Measurements from ENCODE around the gene CHN2.
"Not testable (repeated sequence)": the region's sequence is repeated elsewhere in the genome, so short reads cannot be mapped to it uniquely, and the experiment has no call there.

The CHN2 gene

DNA sequence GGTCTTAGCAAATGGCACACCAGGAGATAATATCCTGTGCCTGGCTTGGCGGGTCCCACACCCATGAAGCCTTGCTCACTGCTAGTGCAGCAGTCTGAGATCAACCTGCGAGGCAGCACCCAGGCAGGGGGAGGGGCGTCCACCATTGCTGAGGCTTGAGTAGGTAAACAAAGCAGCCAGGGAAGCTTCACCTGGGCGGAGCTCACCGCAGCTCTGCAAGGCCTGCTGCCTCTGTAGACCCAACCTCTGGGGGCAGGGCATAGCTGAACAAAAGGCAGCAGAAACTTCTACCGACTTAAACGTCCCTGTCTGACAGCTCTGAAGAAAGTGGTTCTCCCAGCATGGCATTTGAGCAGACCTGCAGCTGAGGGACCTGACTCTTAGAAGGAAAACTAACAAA, 334.0 kb downstream of the CHN2 start:
- not testable (repeated sequence) for H3K36me3 Mint-ChIP-seq (ENCODE audit: low read depth); H3K27ac Mint-ChIP-seq
- peaks cover 29% of the 10 kb centered on the region for H3K9me3 Mint-ChIP-seq

More for the DNA sequence above, 334.0 kb downstream of the CHN2 start:
- H3K4me1 Mint-ChIP-seq (ENCODE audit: low read depth); intact Hi-C loops (cut with micrococcal nuclease); H3K27me3 Mint-ChIP-seq; H3K4me3 Mint-ChIP-seq: not testable (repeated sequence)
